Pulmonary artery endothelial cell (primary cell): Measurements from ENCODE around the gene RAPGEF6. TPM values are rescaled to one million over a fixed set of nuclear protein-coding genes. Genes with fewer than 3 reads are reported as not detected.
"Not testable (repeated sequence)": the region's sequence is repeated elsewhere in the genome, so short reads cannot be mapped to it uniquely, and the experiment has no call there.

Source experiments
- DNase-seq: peaks from one replicate; pipeline ENCODE4 v3.0.0-alpha.2; 2011; ENCODE audit warnings: low read depth, low spot score
- total RNA-seq: library from RNA; depleted of rRNA; stranded (reverse); fragments of >200 nt; gene quantifications from 2 replicates; pipeline ENCODE4 v1.2.3, GENCODE V29; 2014

The RAPGEF6 gene
- total RNA-seq, 1 donor from 2014 or later: 21.4 TPM

GRCh38 chr5:131389096-131389868 is 245.7 kb downstream of the RAPGEF6 start:
- no peak for DNase-seq

GRCh38 chr5:131387255-131387654 is 247.8 kb downstream of the RAPGEF6 start:
- DNase-seq: no peak

GRCh38 chr5:131386779-131387178 is 248.2 kb downstream of the RAPGEF6 start:
- DNase-seq: peak; percentile 73

GRCh38 chr5:131386124-131386523 is 248.9 kb downstream of the RAPGEF6 start:
- DNase-seq: no peak

DNA sequence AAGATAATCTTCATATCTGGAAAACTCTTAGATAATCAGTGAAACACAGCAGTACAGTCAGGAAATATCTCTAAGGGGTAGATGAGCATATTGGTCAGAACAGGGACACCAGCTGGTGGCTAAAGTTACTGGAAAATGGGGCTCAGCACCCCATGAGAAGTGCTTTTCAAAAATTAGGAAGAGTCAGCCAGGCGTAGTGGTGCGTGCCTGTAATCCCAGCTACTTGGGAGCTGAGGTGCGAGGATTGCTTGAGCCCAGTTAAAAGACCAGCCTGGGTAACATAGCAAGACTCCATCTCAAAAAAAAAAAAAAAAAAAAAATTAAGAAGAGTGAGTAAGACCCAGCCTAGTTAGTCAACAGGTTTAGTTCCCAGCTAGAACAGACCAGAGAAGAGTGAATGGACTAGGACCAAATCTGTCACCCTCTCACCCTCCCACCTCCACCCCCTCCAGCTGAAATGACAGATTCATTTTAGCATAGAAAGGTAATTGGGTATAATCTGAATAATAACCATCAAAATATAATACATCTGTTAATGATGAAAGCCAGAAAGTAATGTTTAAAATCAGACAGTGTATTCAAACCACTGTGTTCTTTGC is 250.3 kb downstream of the RAPGEF6 start:
- DNase-seq: no peak

GRCh38 chr5:131384173-131384572 is 250.9 kb downstream of the RAPGEF6 start:
- no peak for DNase-seq

- no peak for DNase-seq
Observed at GRCh38 chr5:131382407-131383395, 252.3 kb downstream of the RAPGEF6 start.

DNA sequence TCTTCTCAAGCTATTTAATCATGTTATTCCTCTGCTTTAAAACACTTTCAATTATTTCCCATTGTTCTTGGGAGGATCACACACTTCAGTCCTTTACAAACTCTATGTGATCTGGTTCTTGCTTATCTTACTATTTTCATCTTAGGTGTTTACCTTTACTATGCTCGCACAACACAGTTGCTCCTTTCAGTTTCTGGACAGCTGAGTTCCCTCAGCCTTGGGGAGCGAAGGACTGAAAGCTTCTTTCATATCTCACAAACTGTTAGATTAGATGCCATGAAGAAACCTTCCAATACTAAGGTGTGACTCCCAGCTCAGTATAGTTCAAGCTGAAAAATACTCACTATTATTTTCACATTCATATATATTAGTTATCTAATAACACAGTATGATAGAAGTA is 253.3 kb downstream of the RAPGEF6 start:
- DNase-seq: no peak

- DNase-seq: no peak
Observed at GRCh38 chr5:131381021-131381420, 254.0 kb downstream of the RAPGEF6 start.

DNA sequence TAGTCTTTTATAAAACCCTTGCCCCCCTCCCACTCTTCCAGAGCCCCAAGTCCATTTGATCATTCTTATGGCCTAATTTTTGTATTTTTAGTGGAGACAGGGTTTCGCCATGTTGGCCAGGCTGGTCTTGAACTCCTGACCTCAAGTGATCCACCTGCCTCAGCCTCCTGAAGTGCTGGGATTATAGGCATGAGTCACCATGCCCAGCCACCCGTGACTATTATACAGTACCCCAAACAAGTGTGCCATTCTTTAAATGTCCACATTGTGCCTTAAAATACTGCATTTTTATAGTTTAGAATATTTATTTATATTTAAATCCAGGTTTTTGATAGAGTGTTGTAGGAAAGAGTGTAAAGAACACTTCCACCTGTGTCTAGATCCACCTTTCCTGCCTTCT is 254.8 kb downstream of the RAPGEF6 start:
- DNase-seq: not testable (repeated sequence)

DNA sequence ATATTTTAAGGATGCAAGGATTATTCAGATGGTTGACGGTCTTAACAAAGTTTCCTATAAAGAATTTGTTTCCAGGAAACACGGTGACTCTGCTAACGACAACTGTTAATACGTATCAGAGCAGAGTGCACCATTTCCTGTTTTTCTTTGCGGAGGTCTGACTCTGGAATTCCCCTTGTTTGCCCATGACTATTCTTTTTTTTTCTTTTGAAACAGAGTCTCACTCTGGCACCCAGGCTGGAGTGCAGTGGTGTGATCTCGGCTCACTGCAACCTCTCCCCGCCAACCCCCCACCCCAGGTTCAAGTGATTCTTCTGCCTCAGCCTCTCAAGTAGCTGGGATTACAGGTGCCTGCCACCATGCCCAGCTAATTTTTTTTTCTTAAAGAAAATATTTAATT is 255.3 kb downstream of the RAPGEF6 start:
- peak; percentile 95 for DNase-seq

DNA sequence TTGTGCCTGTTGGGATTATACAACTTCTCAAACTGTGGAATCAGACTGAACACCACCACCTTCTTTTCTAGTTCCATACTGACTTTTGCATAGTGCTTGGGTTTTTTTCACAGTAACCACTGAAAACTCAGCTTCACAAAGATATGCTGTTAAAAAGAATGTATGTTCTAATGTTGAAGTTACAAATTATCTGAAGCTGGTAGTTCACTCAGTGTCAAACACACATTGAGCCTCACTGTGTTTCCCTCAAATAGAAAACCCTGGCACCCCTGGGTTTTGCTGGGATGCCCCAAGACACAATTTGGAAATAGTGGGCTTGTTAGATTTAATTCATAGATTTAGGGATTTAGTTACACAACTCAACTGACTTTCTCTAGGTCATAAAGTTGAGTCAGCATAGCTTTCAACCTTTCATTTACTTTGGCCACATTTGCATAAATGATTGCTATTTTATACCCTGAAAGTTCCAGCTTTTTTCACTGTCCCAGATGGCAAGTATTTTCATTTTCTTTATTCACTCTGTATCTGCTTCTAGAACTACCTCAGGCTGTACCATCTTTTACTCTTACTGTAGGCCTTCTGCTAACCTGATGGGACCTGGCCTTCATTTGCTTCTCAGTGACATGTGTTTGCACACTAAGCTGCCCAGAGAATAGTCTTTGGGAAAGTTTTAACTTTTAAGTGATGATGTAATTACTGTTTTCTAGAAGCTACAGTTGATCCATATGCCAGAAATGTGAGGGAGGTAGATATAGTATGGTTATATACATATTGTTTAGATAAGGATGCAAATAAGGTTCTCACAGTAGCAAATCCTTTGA is 256.1 kb downstream of the RAPGEF6 start:
- no peak for DNase-seq

GRCh38 chr5:131377785-131378325 is 257.2 kb downstream of the RAPGEF6 start:
- peak; percentile 59 for DNase-seq

DNA sequence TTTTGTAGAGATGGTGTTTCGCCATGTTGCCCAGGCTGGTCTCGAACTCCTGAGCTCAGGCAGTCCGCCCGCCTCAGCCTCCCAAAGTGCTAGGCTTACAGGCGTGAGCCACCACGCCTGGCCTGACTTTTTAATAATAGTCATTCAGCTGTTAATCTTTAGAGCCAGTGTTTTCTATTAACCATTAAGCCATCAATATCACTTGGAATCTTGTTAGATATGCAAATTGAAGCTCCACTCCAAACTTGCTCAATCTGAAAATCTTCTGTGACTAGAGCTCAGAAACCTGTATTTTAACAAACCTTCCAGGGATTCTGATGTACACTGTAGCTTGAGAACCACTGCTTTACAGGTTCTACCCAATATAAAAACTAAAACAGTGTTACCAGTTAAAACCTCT is 257.7 kb downstream of the RAPGEF6 start:
- no peak for DNase-seq

GRCh38 chr5:131375351-131375750 is 259.7 kb downstream of the RAPGEF6 start:
- DNase-seq: no peak

Other genes starting within 250 kb of the RAPGEF6 start
- gene FNIP1, start 161.8 kb upstream of the RAPGEF6 start, total RNA-seq: 27.0 and 28.2 TPM in 2 replicates